GM20000 (cell line): ENCODE measurements around the gene OR5T1.

Experiments
- DNase-seq: peaks from one replicate; pipeline ENCODE4 v3.0.0; 2012; ENCODE audit warnings: low spot score
- CTCF ChIP-seq: IDR thresholded peaks from 2 replicates; pipeline ENCODE4 v1.5.1; 2012; ENCODE audit warnings: mild to moderate bottlenecking, control low read depth; ENCODE audit errors: extremely low read depth, missing control alignments

The OR5T1 gene

DNA sequence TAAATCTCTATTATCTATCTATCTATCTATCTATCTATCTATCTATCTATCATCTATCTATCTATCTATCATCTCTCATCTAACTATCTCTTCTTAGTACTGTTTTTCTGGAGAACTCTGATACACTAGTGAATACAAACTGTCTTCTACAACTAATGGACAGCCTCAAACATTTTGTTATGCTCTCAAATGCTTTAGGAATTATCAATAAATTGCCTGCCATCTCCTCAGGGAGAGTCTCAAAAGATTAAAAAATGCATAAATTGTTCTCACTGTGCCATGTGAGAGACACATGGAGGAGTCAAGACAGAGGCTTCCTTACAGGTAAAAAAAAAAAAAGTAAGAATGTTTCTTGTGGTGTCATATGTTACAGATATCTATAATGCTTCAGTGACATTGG, 40.9 kb downstream of the OR5T1 start, which contains the start of gene OR8K3:
OR8K3 (plus strand) TSS at position 301 of the 400 bp plus-strand sequence. CDS start 3,163 bp downstream, outside the sequence.
- no peak for DNase-seq
- TF ChIP-seq CTCF = no peak
